Measurements from ENCODE around the gene ZCCHC17.

Gene ZCCHC17

GRCh38 chr1:31327381-31327780 lies 30.5 kb downstream of the ZCCHC17 start:
- DNase-seq (ENCODE audit: low read depth in 1 of 2, low spot score in 1 of 2), result no peak
- Histone ChIP-seq H3K27me3 (ENCODE audit: insufficient read depth, poor library complexity, severe bottlenecking) (no peaks in the 10 kb centered on the region), H3K27ac (replicated peaks) (no peak overlapping the region), H3K4me3 (replicated peaks; ENCODE audit: insufficient read depth, low read length) (no peak overlapping the region)
- TF ChIP-seq POLR2AphosphoS5 (IDR thresholded peaks at IDR 0.05; ENCODE audit: low read depth), result no peak
- no peak for TF ChIP-seq SPI1 (IDR thresholded peaks at IDR 0.05; ENCODE audit: borderline replicate concordance, low read depth)
- no peak for TF ChIP-seq GABPA (IDR thresholded peaks at IDR 0.05; ENCODE audit: low read depth)
- TF ChIP-seq, protein P1, sequence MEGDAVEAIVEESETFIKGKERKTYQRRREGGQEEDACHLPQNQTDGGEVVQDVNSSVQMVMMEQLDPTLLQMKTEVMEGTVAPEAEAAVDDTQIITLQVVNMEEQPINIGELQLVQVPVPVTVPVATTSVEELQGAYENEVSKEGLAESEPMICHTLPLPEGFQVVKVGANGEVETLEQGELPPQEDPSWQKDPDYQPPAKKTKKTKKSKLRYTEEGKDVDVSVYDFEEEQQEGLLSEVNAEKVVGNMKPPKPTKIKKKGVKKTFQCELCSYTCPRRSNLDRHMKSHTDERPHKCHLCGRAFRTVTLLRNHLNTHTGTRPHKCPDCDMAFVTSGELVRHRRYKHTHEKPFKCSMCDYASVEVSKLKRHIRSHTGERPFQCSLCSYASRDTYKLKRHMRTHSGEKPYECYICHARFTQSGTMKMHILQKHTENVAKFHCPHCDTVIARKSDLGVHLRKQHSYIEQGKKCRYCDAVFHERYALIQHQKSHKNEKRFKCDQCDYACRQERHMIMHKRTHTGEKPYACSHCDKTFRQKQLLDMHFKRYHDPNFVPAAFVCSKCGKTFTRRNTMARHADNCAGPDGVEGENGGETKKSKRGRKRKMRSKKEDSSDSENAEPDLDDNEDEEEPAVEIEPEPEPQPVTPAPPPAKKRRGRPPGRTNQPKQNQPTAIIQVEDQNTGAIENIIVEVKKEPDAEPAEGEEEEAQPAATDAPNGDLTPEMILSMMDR (IDR thresholded peaks at IDR 0.05; ENCODE audit: insufficient read depth, low read length), result no peak
- TF ChIP-seq REST (IDR thresholded peaks at IDR 0.05; ENCODE audit: insufficient replicate concordance, low read depth), result no peak

- DNase-seq (ENCODE audit: low read depth in 1 of 2, low spot score in 1 of 2), result peak in 1 of 2 experiments; percentile 32
- no peak overlapping the region for H3K27ac ChIP-seq (replicated peaks)
- H3K27me3 ChIP-seq (ENCODE audit: insufficient read depth, poor library complexity, severe bottlenecking), result no peaks in the 10 kb centered on the region
- no peak overlapping the region for H3K4me3 ChIP-seq (replicated peaks; ENCODE audit: insufficient read depth, low read length)
- TF ChIP-seq, protein P1 (IDR thresholded peaks at IDR 0.05; ENCODE audit: insufficient read depth, low read length), result no peak
- TF ChIP-seq GABPA (IDR thresholded peaks at IDR 0.05; ENCODE audit: low read depth) (no peak), SPI1 (IDR thresholded peaks at IDR 0.05; ENCODE audit: borderline replicate concordance, low read depth) (no peak), POLR2AphosphoS5 (IDR thresholded peaks at IDR 0.05; ENCODE audit: low read depth) (no peak), REST (IDR thresholded peaks at IDR 0.05; ENCODE audit: insufficient replicate concordance, low read depth) (no peak)
These were observed 38.2 kb downstream of the ZCCHC17 start for GRCh38 chr1:31335007-31335406.

DNA sequence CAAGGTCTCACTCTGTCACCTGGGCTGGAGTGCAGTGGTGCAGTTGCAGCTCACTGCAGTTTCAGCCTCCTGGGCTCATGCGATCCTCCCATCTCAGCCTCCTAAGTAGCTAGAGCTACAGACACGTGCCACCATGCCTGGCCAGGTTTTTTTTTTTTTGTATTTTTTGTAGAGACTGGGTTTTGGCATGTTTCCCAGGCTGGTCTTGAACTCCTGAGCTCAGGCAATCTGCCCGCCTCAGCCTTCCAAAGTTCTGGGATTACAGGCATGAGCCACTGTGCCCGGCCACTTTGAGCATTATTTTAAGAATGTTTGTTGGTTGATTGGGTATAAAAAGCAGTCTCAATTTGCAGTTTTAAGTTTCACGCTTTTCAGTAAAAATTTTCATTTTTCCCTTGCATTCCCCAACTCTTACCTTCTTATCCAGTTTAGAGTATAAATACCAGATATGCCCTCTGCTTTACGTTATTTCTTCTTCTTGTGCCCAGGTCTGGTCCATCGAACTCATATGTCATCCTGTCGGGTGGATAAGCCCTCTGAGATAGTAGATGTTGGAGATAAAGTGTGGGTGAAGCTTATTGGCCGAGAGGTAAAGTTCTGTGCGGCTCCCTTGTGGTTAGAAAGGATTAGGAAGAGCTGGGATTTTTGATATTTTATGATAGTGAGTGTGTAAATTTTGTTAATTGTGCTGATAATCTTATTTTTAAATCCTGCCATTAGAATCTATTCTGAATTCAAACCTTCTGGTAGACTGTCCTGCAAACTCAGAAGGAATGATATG lies 40.0 kb downstream of the ZCCHC17 start:
- Histone ChIP-seq H3K27ac (replicated peaks) (no peak overlapping the region), H3K4me3 (replicated peaks; ENCODE audit: insufficient read depth, low read length) (no peak overlapping the region), H3K27me3 (ENCODE audit: insufficient read depth, poor library complexity, severe bottlenecking) (no peaks in the 10 kb centered on the region)
- DNase-seq (ENCODE audit: low read depth in 1 of 2, low spot score in 1 of 2), result no peak
- TF ChIP-seq, protein P1 (IDR thresholded peaks at IDR 0.05; ENCODE audit: insufficient read depth, low read length), result no peak
- TF ChIP-seq GABPA (IDR thresholded peaks at IDR 0.05; ENCODE audit: low read depth), result no peak
- no peak for TF ChIP-seq POLR2AphosphoS5 (IDR thresholded peaks at IDR 0.05; ENCODE audit: low read depth)
- TF ChIP-seq SPI1 (IDR thresholded peaks at IDR 0.05; ENCODE audit: borderline replicate concordance, low read depth), result no peak
- no peak for TF ChIP-seq REST (IDR thresholded peaks at IDR 0.05; ENCODE audit: insufficient replicate concordance, low read depth)

Data from HL-60 (cell line).